ENCODE measurements around the gene SPARCL1. TPM values are rescaled to one million over a fixed set of nuclear protein-coding genes. Genes with fewer than 3 reads are reported as not detected.

SPARCL1 gene
- total RNA-seq, 1 experiment from 2014 or later, result 0.85 TPM

GRCh38 chr4:87517621-87518020, 11.6 kb downstream of the SPARCL1 start:
- Mint-ChIP-seq H3K27ac (no peak overlapping the region), H3K27me3 (ENCODE audit: low read depth) (no peaks in the 10 kb centered on the region), H3K9me3 (no peaks in the 10 kb centered on the region), H3K4me3 (no peak overlapping the region), H3K36me3 (no peaks in the 10 kb centered on the region), H3K4me1 (peaks cover 23% of the 10 kb centered on the region)
- ChIA-PET POLR2A (no interaction called here), CTCF (interaction anchor here (1.2 to 1.4 kb wide), 2 partner anchors 12 to 19 kb away, joined by 3 read pairs; no protein-coding TSS in a partner anchor)
- no peak for ATAC-seq
- TF ChIP-seq, protein P1, sequence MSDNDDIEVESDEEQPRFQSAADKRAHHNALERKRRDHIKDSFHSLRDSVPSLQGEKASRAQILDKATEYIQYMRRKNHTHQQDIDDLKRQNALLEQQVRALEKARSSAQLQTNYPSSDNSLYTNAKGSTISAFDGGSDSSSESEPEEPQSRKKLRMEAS (CRISPR knock-in tag; IDR thresholded peaks at IDR 0.05), result no peak
- TF ChIP-seq SMAD3 (CRISPR knock-in tag; IDR thresholded peaks at IDR 0.05; ENCODE audit: borderline replicate concordance) (no peak), JAZF1 (CRISPR knock-in tag; IDR thresholded peaks at IDR 0.05) (no peak), PRDM15 (CRISPR knock-in tag; IDR thresholded peaks at IDR 0.05) (no peak), E2F5 (CRISPR knock-in tag; IDR thresholded peaks at IDR 0.05) (no peak), PRRX2 (CRISPR knock-in tag; IDR thresholded peaks at IDR 0.05) (no peak), ZNF317 (CRISPR knock-in tag; IDR thresholded peaks at IDR 0.05; ENCODE audit: borderline replicate concordance, low read depth) (no peak), GABPB1 (CRISPR knock-in tag; IDR thresholded peaks at IDR 0.05) (no peak), FOXK1 (CRISPR knock-in tag; IDR thresholded peaks at IDR 0.05) (no peak), ZNF416 (CRISPR knock-in tag; IDR thresholded peaks at IDR 0.05) (no peak), SP1 (CRISPR knock-in tag; conservative IDR thresholded peaks at IDR 0.05) (no peak), MLX (CRISPR knock-in tag; IDR thresholded peaks at IDR 0.05) (no peak), ZNF396 (CRISPR knock-in tag; IDR thresholded peaks at IDR 0.05; ENCODE audit: borderline replicate concordance) (no peak), NR1H2 (CRISPR knock-in tag; IDR thresholded peaks at IDR 0.05) (no peak), GRHL2 (CRISPR knock-in tag; IDR thresholded peaks at IDR 0.05; ENCODE audit: insufficient replicate concordance, severe bottlenecking) (no peak), TEAD4 (CRISPR knock-in tag; IDR thresholded peaks at IDR 0.05) (no peak)
- TF ChIP-seq, protein P2, sequence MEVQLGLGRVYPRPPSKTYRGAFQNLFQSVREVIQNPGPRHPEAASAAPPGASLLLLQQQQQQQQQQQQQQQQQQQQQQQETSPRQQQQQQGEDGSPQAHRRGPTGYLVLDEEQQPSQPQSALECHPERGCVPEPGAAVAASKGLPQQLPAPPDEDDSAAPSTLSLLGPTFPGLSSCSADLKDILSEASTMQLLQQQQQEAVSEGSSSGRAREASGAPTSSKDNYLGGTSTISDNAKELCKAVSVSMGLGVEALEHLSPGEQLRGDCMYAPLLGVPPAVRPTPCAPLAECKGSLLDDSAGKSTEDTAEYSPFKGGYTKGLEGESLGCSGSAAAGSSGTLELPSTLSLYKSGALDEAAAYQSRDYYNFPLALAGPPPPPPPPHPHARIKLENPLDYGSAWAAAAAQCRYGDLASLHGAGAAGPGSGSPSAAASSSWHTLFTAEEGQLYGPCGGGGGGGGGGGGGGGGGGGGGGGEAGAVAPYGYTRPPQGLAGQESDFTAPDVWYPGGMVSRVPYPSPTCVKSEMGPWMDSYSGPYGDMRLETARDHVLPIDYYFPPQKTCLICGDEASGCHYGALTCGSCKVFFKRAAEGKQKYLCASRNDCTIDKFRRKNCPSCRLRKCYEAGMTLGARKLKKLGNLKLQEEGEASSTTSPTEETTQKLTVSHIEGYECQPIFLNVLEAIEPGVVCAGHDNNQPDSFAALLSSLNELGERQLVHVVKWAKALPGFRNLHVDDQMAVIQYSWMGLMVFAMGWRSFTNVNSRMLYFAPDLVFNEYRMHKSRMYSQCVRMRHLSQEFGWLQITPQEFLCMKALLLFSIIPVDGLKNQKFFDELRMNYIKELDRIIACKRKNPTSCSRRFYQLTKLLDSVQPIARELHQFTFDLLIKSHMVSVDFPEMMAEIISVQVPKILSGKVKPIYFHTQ (CRISPR knock-in tag; IDR thresholded peaks at IDR 0.05), result no peak
- TF ChIP-seq, protein P3, sequence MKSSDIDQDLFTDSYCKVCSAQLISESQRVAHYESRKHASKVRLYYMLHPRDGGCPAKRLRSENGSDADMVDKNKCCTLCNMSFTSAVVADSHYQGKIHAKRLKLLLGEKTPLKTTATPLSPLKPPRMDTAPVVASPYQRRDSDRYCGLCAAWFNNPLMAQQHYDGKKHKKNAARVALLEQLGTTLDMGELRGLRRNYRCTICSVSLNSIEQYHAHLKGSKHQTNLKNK (CRISPR knock-in tag; IDR thresholded peaks at IDR 0.05), result no peak
- no peak for DNase-seq (ENCODE audit: low spot score)

GRCh38 chr4:87516683-87517082, 12.5 kb downstream of the SPARCL1 start:
- Mint-ChIP-seq H3K4me1 (peaks cover 18% of the 10 kb centered on the region), H3K27me3 (ENCODE audit: low read depth) (no peaks in the 10 kb centered on the region), H3K36me3 (no peaks in the 10 kb centered on the region), H3K4me3 (no peak overlapping the region), H3K27ac (no peak overlapping the region), H3K9me3 (no peaks in the 10 kb centered on the region)
- TF ChIP-seq, protein P4, sequence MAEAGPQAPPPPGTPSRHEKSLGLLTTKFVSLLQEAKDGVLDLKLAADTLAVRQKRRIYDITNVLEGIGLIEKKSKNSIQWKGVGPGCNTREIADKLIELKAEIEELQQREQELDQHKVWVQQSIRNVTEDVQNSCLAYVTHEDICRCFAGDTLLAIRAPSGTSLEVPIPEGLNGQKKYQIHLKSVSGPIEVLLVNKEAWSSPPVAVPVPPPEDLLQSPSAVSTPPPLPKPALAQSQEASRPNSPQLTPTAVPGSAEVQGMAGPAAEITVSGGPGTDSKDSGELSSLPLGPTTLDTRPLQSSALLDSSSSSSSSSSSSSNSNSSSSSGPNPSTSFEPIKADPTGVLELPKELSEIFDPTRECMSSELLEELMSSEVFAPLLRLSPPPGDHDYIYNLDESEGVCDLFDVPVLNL (CRISPR knock-in tag; IDR thresholded peaks at IDR 0.05; ENCODE audit: borderline replicate concordance, low read depth), result no peak
- TF ChIP-seq HMGXB4 (CRISPR knock-in tag; IDR thresholded peaks at IDR 0.05) (no peak), ZNF263 (CRISPR knock-in tag; IDR thresholded peaks at IDR 0.05; ENCODE audit: low read depth) (no peak), ZNF232 (CRISPR knock-in tag; IDR thresholded peaks at IDR 0.05) (no peak)
- TF ChIP-seq, protein P1 (CRISPR knock-in tag; IDR thresholded peaks at IDR 0.05), result no peak
- ATAC-seq, result no peak
- CTCF ChIA-PET, result interaction anchor here (1.1 kb wide), 1 partner anchor 11 kb away, joined by 3 read pairs; no protein-coding TSS in a partner anchor
- POLR2A ChIA-PET, result no interaction called here
- DNase-seq (ENCODE audit: low spot score), result no peak
